ENCODE data around the gene KRTAP19-3. TPM values are rescaled to one million over a fixed set of nuclear protein-coding genes. Genes with fewer than 3 reads are reported as not detected.
A peak's percentile ranks its signal among the peaks of the same experiment; 100 is the strongest.

KRTAP19-3 gene
- total RNA-seq, 1 experiment from 2014 or later, result not detected

DNA sequence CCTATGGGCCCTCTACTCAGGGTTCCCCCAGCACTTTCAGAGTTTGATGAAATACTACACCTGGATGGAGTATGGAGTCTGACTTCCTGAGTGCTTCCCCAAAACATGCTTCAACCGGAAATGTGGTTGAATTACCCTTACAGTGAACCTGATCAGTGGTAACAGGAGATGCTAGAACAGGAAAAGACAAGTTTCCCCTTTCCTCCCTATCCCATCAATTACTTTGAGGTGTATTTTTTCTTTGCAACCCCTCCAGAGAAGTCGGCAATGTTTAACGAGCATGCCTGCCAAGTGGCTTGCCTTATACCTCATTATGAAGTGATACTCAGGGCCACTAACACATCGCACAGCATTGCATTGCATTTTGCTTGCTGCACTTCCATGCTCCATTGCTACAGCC lies 44.8 kb downstream of the KRTAP19-3 start:
- Mint-ChIP-seq H3K9me3 (ENCODE audit: unreplicated experiment) (no peaks in the 10 kb centered on the region), H3K36me3 (ENCODE audit: insufficient read depth, unreplicated experiment) (no peaks in the 10 kb centered on the region), H3K4me3 (ENCODE audit: unreplicated experiment) (no peak overlapping the region), H3K4me1 (ENCODE audit: low read depth, unreplicated experiment) (peaks cover 7% of the 10 kb centered on the region), H3K27me3 (ENCODE audit: insufficient read depth, unreplicated experiment) (no peaks in the 10 kb centered on the region), H3K27ac (ENCODE audit: unreplicated experiment) (no peak overlapping the region)
- H3K4me3 ChIP-seq (ENCODE audit: low read depth, low read length), result no peak overlapping the region
- no peaks in the 10 kb centered on the region for H3K9me3 ChIP-seq
- TF ChIP-seq, protein P1, sequence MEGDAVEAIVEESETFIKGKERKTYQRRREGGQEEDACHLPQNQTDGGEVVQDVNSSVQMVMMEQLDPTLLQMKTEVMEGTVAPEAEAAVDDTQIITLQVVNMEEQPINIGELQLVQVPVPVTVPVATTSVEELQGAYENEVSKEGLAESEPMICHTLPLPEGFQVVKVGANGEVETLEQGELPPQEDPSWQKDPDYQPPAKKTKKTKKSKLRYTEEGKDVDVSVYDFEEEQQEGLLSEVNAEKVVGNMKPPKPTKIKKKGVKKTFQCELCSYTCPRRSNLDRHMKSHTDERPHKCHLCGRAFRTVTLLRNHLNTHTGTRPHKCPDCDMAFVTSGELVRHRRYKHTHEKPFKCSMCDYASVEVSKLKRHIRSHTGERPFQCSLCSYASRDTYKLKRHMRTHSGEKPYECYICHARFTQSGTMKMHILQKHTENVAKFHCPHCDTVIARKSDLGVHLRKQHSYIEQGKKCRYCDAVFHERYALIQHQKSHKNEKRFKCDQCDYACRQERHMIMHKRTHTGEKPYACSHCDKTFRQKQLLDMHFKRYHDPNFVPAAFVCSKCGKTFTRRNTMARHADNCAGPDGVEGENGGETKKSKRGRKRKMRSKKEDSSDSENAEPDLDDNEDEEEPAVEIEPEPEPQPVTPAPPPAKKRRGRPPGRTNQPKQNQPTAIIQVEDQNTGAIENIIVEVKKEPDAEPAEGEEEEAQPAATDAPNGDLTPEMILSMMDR (IDR thresholded peaks at IDR 0.05; ENCODE audit: insufficient read depth in 1 of 2, low read depth in 1 of 2, low read length in 1 of 2, severe bottlenecking in 1 of 2, unreplicated experiment in 1 of 2), result no peak
- no peak for DNase-seq
- no peaks in the 10 kb centered on the region for H3K36me3 ChIP-seq (ENCODE audit: control insufficient read depth, insufficient read depth, low read length)
- intact Hi-C loops (cut with micrococcal nuclease; ENCODE audit: unreplicated experiment), result no loop called here
- BruUV-seq (replicated peaks), result no TSS peak
- ChIA-PET POLR2A (no interaction called here), CTCF (no interaction called here)
- peaks cover 10% of the 10 kb centered on the region for H3K4me1 ChIP-seq
- H3K27me3 ChIP-seq (replicated peaks; ENCODE audit: control insufficient read depth, insufficient read depth, low read length), result no peaks in the 10 kb centered on the region

DNA sequence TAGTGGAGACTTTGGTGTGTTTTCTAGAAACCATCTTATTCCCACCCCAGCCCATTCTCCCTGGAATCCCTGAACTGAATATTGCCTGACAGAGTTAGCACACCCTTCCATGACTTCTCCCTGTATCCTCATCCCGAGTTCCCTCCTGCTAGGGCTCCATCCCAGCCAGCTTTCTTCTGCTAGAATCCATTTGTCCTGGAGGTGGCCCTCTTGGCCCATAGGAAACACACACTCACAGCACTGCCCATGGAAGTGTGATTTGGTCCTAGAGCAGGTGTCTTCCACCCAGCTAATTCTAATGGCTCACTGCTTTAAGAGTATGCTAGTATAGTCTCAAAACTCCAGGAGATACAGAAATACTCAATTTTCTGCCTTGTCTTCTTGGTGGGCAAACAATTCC lies 47.6 kb downstream of the KRTAP19-3 start:
- BruUV-seq (replicated peaks), result no TSS peak
- Mint-ChIP-seq H3K27ac (ENCODE audit: unreplicated experiment) (no peak overlapping the region), H3K27me3 (ENCODE audit: insufficient read depth, unreplicated experiment) (no peaks in the 10 kb centered on the region), H3K9me3 (ENCODE audit: unreplicated experiment) (no peaks in the 10 kb centered on the region), H3K4me3 (ENCODE audit: unreplicated experiment) (no peak overlapping the region), H3K36me3 (ENCODE audit: insufficient read depth, unreplicated experiment) (no peaks in the 10 kb centered on the region), H3K4me1 (ENCODE audit: low read depth, unreplicated experiment) (peaks cover 7% of the 10 kb centered on the region)
- POLR2A ChIA-PET, result no interaction called here
- intact Hi-C loops (cut with micrococcal nuclease; ENCODE audit: unreplicated experiment), result no loop called here
- Histone ChIP-seq H3K36me3 (ENCODE audit: control insufficient read depth, insufficient read depth, low read length) (no peaks in the 10 kb centered on the region), H3K4me3 (ENCODE audit: low read depth, low read length) (no peak overlapping the region), H3K4me1 (peaks cover 10% of the 10 kb centered on the region), H3K9me3 (no peaks in the 10 kb centered on the region), H3K27me3 (replicated peaks; ENCODE audit: control insufficient read depth, insufficient read depth, low read length) (no peaks in the 10 kb centered on the region)
- TF ChIP-seq, protein P1 (IDR thresholded peaks at IDR 0.05; ENCODE audit: insufficient read depth in 1 of 2, low read depth in 1 of 2, low read length in 1 of 2, severe bottlenecking in 1 of 2, unreplicated experiment in 1 of 2), result no peak
- CTCF ChIA-PET, result no interaction called here
- DNase-seq, result no peak

DNA sequence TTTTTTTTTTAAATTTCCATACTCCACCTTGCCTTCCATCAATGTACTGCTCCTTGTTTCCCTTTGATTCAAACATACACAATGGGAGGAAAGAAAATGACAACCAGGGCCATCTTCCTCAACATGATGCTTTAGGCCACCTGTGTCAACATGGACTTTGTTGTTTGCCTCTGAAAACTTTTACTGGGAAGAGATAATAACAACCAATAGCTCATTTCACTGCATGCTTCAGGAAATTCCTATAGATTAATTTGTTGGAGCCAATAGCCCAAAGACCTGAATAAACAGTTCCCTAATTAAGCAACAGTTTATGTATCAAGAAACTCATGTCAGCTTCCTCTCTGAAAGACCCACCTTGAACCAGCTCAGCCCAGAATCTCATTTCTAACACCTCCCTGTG lies 48.6 kb downstream of the KRTAP19-3 start:
- H3K9me3 ChIP-seq, result no peaks in the 10 kb centered on the region
- intact Hi-C loops (cut with micrococcal nuclease; ENCODE audit: unreplicated experiment), result no loop called here
- peaks cover 10% of the 10 kb centered on the region for H3K4me1 ChIP-seq
- H3K27me3 ChIP-seq (replicated peaks; ENCODE audit: control insufficient read depth, insufficient read depth, low read length), result no peaks in the 10 kb centered on the region
- H3K4me3 ChIP-seq (ENCODE audit: low read depth, low read length), result no peak overlapping the region
- ChIA-PET POLR2A (no interaction called here), CTCF (no interaction called here)
- Mint-ChIP-seq H3K27me3 (ENCODE audit: insufficient read depth, unreplicated experiment) (no peaks in the 10 kb centered on the region), H3K4me1 (ENCODE audit: low read depth, unreplicated experiment) (peaks cover 7% of the 10 kb centered on the region), H3K27ac (ENCODE audit: unreplicated experiment) (no peak overlapping the region), H3K4me3 (ENCODE audit: unreplicated experiment) (no peak overlapping the region), H3K9me3 (ENCODE audit: unreplicated experiment) (no peaks in the 10 kb centered on the region), H3K36me3 (ENCODE audit: insufficient read depth, unreplicated experiment) (no peaks in the 10 kb centered on the region)
- TF ChIP-seq, protein P1 (IDR thresholded peaks at IDR 0.05; ENCODE audit: insufficient read depth in 1 of 2, low read depth in 1 of 2, low read length in 1 of 2, severe bottlenecking in 1 of 2, unreplicated experiment in 1 of 2), result no peak
- peak in 1 of 2 experiments; percentile 4 for DNase-seq
- no TSS peak for BruUV-seq (replicated peaks)
- H3K36me3 ChIP-seq (ENCODE audit: control insufficient read depth, insufficient read depth, low read length), result no peaks in the 10 kb centered on the region

Other genes with a start within 250 kb of the KRTAP19-3 start
- gene KRTAP24-1, start 209.1 kb downstream of the KRTAP19-3 start, total RNA-seq (2022), result not detected in 2 replicates
- not detected in 2 replicates for gene KRTAP25-1, start 202.5 kb downstream of the KRTAP19-3 start, total RNA-seq (2022)
- gene KRTAP26-1, start 171.7 kb downstream of the KRTAP19-3 start, total RNA-seq (2022), result not detected in 2 replicates
- gene KRTAP27-1, start 154.3 kb downstream of the KRTAP19-3 start, total RNA-seq (2022), result not detected in 2 replicates
- gene KRTAP23-1, start 143.4 kb downstream of the KRTAP19-3 start, total RNA-seq (2022), result not detected in 2 replicates
- not detected in 2 replicates for gene KRTAP13-2, start 119.7 kb downstream of the KRTAP19-3 start, total RNA-seq (2022)
- not detected in 2 replicates for gene KRTAP13-1, start 96.0 kb downstream of the KRTAP19-3 start, total RNA-seq (2022)
- not detected in 2 replicates for gene KRTAP13-3, start 66.1 kb downstream of the KRTAP19-3 start, total RNA-seq (2022)
- gene KRTAP13-4, start 61.8 kb downstream of the KRTAP19-3 start, total RNA-seq (2022), result not detected in 2 replicates
- not detected in 2 replicates for gene KRTAP15-1, start 51.7 kb downstream of the KRTAP19-3 start, total RNA-seq (2022)
- gene KRTAP19-1, start 11.6 kb downstream of the KRTAP19-3 start, total RNA-seq (2022), result not detected in 2 replicates
- not detected in 2 replicates for gene KRTAP19-2, start 4.6 kb downstream of the KRTAP19-3 start, total RNA-seq (2022)
- gene KRTAP19-4, start 5.2 kb upstream of the KRTAP19-3 start, total RNA-seq (2022), result not detected in 2 replicates
- not detected in 2 replicates for gene KRTAP19-5, start 10.1 kb upstream of the KRTAP19-3 start, total RNA-seq (2022)
- gene KRTAP19-6, start 49.9 kb upstream of the KRTAP19-3 start, total RNA-seq (2022), result not detected in 2 replicates
- gene KRTAP19-7, start 69.3 kb upstream of the KRTAP19-3 start, total RNA-seq (2022), result not detected in 2 replicates
- not detected in 2 replicates for gene KRTAP22-2, start 98.4 kb upstream of the KRTAP19-3 start, total RNA-seq (2022)
- not detected in 2 replicates for gene KRTAP6-3, start 100.4 kb upstream of the KRTAP19-3 start, total RNA-seq (2022)
- not detected in 2 replicates for gene KRTAP6-2, start 106.9 kb upstream of the KRTAP19-3 start, total RNA-seq (2022)
- gene KRTAP22-1, start 109.1 kb upstream of the KRTAP19-3 start, total RNA-seq (2022), result not detected in 2 replicates
- gene KRTAP6-1, start 121.9 kb upstream of the KRTAP19-3 start, total RNA-seq (2022), result not detected in 2 replicates
- not detected in 2 replicates for gene KRTAP20-1, start 124.4 kb upstream of the KRTAP19-3 start, total RNA-seq (2022)
- not detected in 2 replicates for gene KRTAP20-4, start 128.6 kb upstream of the KRTAP19-3 start, total RNA-seq (2022)
- gene KRTAP20-2, start 143.2 kb upstream of the KRTAP19-3 start, total RNA-seq (2022), result not detected in 2 replicates
- not detected in 2 replicates for gene KRTAP20-3, start 150.9 kb upstream of the KRTAP19-3 start, total RNA-seq (2022)
- gene KRTAP21-3, start 226.8 kb upstream of the KRTAP19-3 start, total RNA-seq (2022), result not detected in 2 replicates

All from Caco-2 (cell line).